ENCODE results near the gene LCE1D.

DNA sequence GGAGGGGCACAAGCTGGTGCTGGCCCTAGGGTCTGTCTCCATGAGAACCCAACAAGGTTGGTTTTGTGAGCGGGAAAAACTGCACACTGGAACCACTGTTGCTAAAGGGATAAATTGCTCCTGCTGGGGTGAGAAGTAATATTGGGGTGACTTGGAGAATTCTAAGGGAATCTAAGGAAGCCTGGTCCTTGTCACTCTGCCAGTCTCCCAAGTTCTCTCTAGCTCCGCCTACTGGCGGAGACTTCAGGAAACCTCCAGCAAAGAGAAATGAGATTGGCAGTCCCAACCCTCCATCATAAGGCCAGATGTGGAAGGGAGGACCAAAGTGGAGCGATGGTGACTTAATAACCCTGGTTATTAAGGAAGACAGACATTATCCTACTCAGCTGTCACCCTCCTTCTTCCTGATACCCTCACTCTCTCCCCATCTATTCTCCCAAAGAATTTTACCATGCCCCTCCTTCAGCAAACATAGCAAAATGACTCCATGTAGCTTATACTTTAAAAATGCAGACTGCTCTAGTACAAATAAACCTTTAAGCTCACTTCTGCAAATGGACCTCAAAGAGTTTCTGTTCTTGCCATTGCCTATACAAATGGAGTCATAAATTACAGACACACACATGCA, 18.9 kb upstream of the LCE1D start:
- TF ChIP-seq REST (IDR thresholded peaks at IDR 0.05; ENCODE audit: insufficient replicate concordance, low read depth): no peak
- TF ChIP-seq CTCF (IDR thresholded peaks at IDR 0.05; ENCODE audit: insufficient read depth, low read length): peak; percentile 33
- no peak for TF ChIP-seq POLR2AphosphoS5 (IDR thresholded peaks at IDR 0.05; ENCODE audit: low read depth)
- TF ChIP-seq GABPA (IDR thresholded peaks at IDR 0.05; ENCODE audit: low read depth): no peak
- TF ChIP-seq SPI1 (IDR thresholded peaks at IDR 0.05; ENCODE audit: borderline replicate concordance, low read depth): no peak

All from HL-60 (cell line).